Skeletal muscle tissue (tissue), 4 donors: ENCODE results near the gene CBL. TPM values are rescaled to one million over a fixed set of nuclear protein-coding genes. Genes with fewer than 3 reads are reported as not detected.
A peak's percentile ranks its signal among the peaks of the same experiment; 100 is the strongest.

Experiments used
- H3K27ac ChIP-seq: one replicate; pipeline ENCODE4 v1.7.0; 2013; ENCODE audit warnings: mild to moderate bottlenecking, low read depth, low read length, inconsistent platforms
- H3K27me3 ChIP-seq, 3 donors: one replicate each; pipeline ENCODE4 v1.7.0; 2013; ENCODE audit warnings: low read length in 3 of 3; ENCODE audit not compliant: control insufficient read depth in 3 of 3, insufficient read depth in 3 of 3
- H3K36me3 ChIP-seq, 3 donors: one replicate each; pipeline ENCODE4 v1.7.0; 2013; ENCODE audit warnings: low read length in 3 of 3; ENCODE audit not compliant: control insufficient read depth in 3 of 3, insufficient read depth in 3 of 3
- H3K4me1 ChIP-seq, 3 donors: one replicate each; pipeline ENCODE4 v1.7.0; 2013; ENCODE audit warnings: low read length in 3 of 3, mild to moderate bottlenecking in 3 of 3; ENCODE audit not compliant: control insufficient read depth in 3 of 3, insufficient read depth in 3 of 3
- H3K4me3 ChIP-seq, 3 donors: one replicate each; pipeline ENCODE4 v1.7.0; 2013; ENCODE audit warnings: low read length in 3 of 3
- H3K9ac ChIP-seq, 3 donors: one replicate each; pipeline ENCODE4 v1.7.0; 2013; ENCODE audit warnings: low read length in 3 of 3, mild to moderate bottlenecking in 3 of 3, moderate library complexity in 2 of 3, low read depth in 1 of 3
- H3K9me3 ChIP-seq, 3 donors: one replicate each; pipeline ENCODE4 v1.7.0; 2013; ENCODE audit warnings: low read length in 3 of 3; ENCODE audit not compliant: control insufficient read depth in 3 of 3
- total RNA-seq: library from RNA; depleted of rRNA; stranded (reverse); fragments of >200 nt; gene quantifications from one replicate; pipeline ENCODE4 v1.2.3, GENCODE V29; 2014
- donor health status: Osteomylitis.

The CBL gene
- total RNA-seq, 1 donor from 2014 or later: 9.9 TPM

GRCh38 chr11:119168471-119169281 is 37.5 kb upstream of the CBL start, which contains the start of gene NLRX1:
NLRX1 (plus strand) TSS chr11:119168725; CDS start chr11:119171404, 2,679 bp downstream.
- Histone ChIP-seq H3K9me3 (no peaks in the 10 kb centered on the region), H3K9ac (peak within 1 kb of the TSS; percentile 84 to 97 (median 92)), H3K4me1 (peaks cover 4 to 10% (median 8%) of the 10 kb centered on the region in 3 donors), H3K36me3 (peaks cover 10 to 13% (median 12%) of the 10 kb centered on the region in 3 donors), H3K27me3 (no peaks in the 10 kb centered on the region), H3K4me3 (peak within 1 kb of the TSS; percentile 85 to 88 (median 87)), H3K27ac (peak within 1 kb of the TSS; percentile 90)

- Histone ChIP-seq H3K4me1 (peaks cover 4 to 10% (median 8%) of the 10 kb centered on the region in 3 donors), H3K4me3 (peak overlapping the region; percentile 85 to 88 (median 87)), H3K9ac (peak overlapping the region; percentile 84 to 97 (median 92)), H3K36me3 (peaks cover 17 to 19% (median 18%) of the 10 kb centered on the region in 3 donors), H3K9me3 (no peaks in the 10 kb centered on the region), H3K27me3 (no peaks in the 10 kb centered on the region), H3K27ac (peak overlapping the region; percentile 90)
These were observed 36.8 kb upstream of the CBL start for GRCh38 chr11:119169282-119169719.

GRCh38 chr11:119172513-119172912 is 33.6 kb upstream of the CBL start:
- H3K36me3 ChIP-seq: peaks cover 32 to 33% (median 33%) of the 10 kb centered on the region in 3 donors
- no peaks in the 10 kb centered on the region for H3K9me3 ChIP-seq
- H3K4me3 ChIP-seq: no peak overlapping the region
- H3K27me3 ChIP-seq: no peaks in the 10 kb centered on the region
- peaks cover 4 to 10% (median 8%) of the 10 kb centered on the region in 3 donors for H3K4me1 ChIP-seq
- no peak overlapping the region for H3K27ac ChIP-seq
- H3K9ac ChIP-seq: no peak overlapping the region

GRCh38 chr11:119173453-119173852 is 32.7 kb upstream of the CBL start:
- H3K4me1 ChIP-seq: peaks cover 4 to 10% (median 8%) of the 10 kb centered on the region in 3 donors
- no peak overlapping the region for H3K9ac ChIP-seq
- no peak overlapping the region for H3K27ac ChIP-seq
- H3K4me3 ChIP-seq: no peak overlapping the region
- H3K27me3 ChIP-seq: no peaks in the 10 kb centered on the region
- H3K36me3 ChIP-seq: peaks cover 35 to 39% (median 37%) of the 10 kb centered on the region in 3 donors
- H3K9me3 ChIP-seq: no peaks in the 10 kb centered on the region

- Histone ChIP-seq H3K36me3 (peaks cover 44 to 45% (median 44%) of the 10 kb centered on the region in 3 donors), H3K9me3 (no peaks in the 10 kb centered on the region), H3K4me1 (no peaks in the 10 kb centered on the region), H3K4me3 (no peak overlapping the region), H3K27me3 (no peaks in the 10 kb centered on the region), H3K9ac (no peak overlapping the region), H3K27ac (no peak overlapping the region)
These were observed 30.6 kb upstream of the CBL start for GRCh38 chr11:119175493-119176077.

- Histone ChIP-seq H3K4me1 (no peaks in the 10 kb centered on the region), H3K27me3 (no peaks in the 10 kb centered on the region), H3K9ac (no peak overlapping the region), H3K36me3 (peaks cover 48 to 52% (median 50%) of the 10 kb centered on the region in 3 donors), H3K27ac (no peak overlapping the region), H3K9me3 (no peaks in the 10 kb centered on the region), H3K4me3 (no peak overlapping the region)
These were observed 27.9 kb upstream of the CBL start for GRCh38 chr11:119178166-119178680.

GRCh38 chr11:119179342-119179741 is 26.8 kb upstream of the CBL start:
- no peaks in the 10 kb centered on the region for H3K4me1 ChIP-seq

GRCh38 chr11:119179983-119180382 is 26.2 kb upstream of the CBL start:
- Histone ChIP-seq H3K27me3 (no peaks in the 10 kb centered on the region), H3K4me3 (no peak overlapping the region), H3K9me3 (no peaks in the 10 kb centered on the region), H3K4me1 (no peaks in the 10 kb centered on the region), H3K27ac (no peak overlapping the region), H3K36me3 (peaks cover 37 to 43% (median 38%) of the 10 kb centered on the region in 3 donors), H3K9ac (no peak overlapping the region)

More at GRCh38 chr11:119179342-119179741, 26.8 kb upstream of the CBL start:
- H3K9me3 ChIP-seq: no peaks in the 10 kb centered on the region
- H3K27ac ChIP-seq: no peak overlapping the region
- H3K36me3 ChIP-seq: peaks cover 44 to 49% (median 44%) of the 10 kb centered on the region in 3 donors
- no peaks in the 10 kb centered on the region for H3K27me3 ChIP-seq
- H3K9ac ChIP-seq: no peak overlapping the region
- H3K4me3 ChIP-seq: no peak overlapping the region

- H3K9ac ChIP-seq: no peak overlapping the region
- peaks cover 28 to 35% (median 31%) of the 10 kb centered on the region in 3 donors for H3K36me3 ChIP-seq
These were observed 25.1 kb upstream of the CBL start for GRCh38 chr11:119180729-119181676.

More at GRCh38 chr11:119180729-119181676, 25.1 kb upstream of the CBL start:
- Histone ChIP-seq H3K27me3 (peaks cover 0 to 2% (median 0%) of the 10 kb centered on the region in 3 donors), H3K4me3 (no peak overlapping the region), H3K9me3 (no peaks in the 10 kb centered on the region), H3K4me1 (no peaks in the 10 kb centered on the region), H3K27ac (no peak overlapping the region)
